Motor neuron (in vitro differentiated cells): Measurements from ENCODE around the gene AGL. TPM values are rescaled to one million over a fixed set of nuclear protein-coding genes. Genes with fewer than 3 reads are reported as not detected.
A peak's percentile ranks its signal among the peaks of the same experiment; 100 is the strongest.

Experiments
- ATAC-seq, 8 experiments: fragments of 200-7000 bp; cut with Tn5 transposase; replicated peaks in 6 of 8; 2 replicates each; pipeline ENCODE4 v1.8.0; 2021; ENCODE audit warnings: mild to moderate bottlenecking in 8 of 8, moderate library complexity in 8 of 8
- H3K27ac ChIP-seq, 2 donors: fragments of 250-450 bp; sonication (Bioruptor Pico); 2 replicates each; pipeline ENCODE4 v1.9.0; 2021; ENCODE audit warnings: antibody characterized with exemption in 2 of 2, mild to moderate bottlenecking in 2 of 2, moderate library complexity in 1 of 2
- H3K4me1 ChIP-seq, 2 donors: fragments of 250-450 bp; sonication (Bioruptor Pico); replicated peaks in 1 of 2; 2 replicates each; pipeline ENCODE4 v1.6.1; 2021; ENCODE audit warnings: antibody characterized with exemption in 2 of 2, mild to moderate bottlenecking in 2 of 2, moderate library complexity in 1 of 2
- H3K4me3 ChIP-seq, 5 donors: fragments of 250-450 bp; sonication (Bioruptor Pico); 2 replicates each; pipeline ENCODE4 v1.9.0; 2021; ENCODE audit warnings: antibody characterized with exemption in 5 of 5, mild to moderate bottlenecking in 5 of 5, moderate library complexity in 4 of 5
- WGBS, 10 experiments: fragments of 450-650 bp; shearing (Covaris generic); methylation state at CpG; one replicate each; pipeline ENCODE4 v1.0.0; 2022; 5-methylcytosine and 5-hydroxymethylcytosine counted together
- in situ Hi-C, 9 experiments: fragments of 400-800 bp; cut with MboI; loops; one replicate each; pipeline ENCODE4 v1.15.0; 2021; ENCODE audit warnings: low sequenced_read_pairs in 9 of 9, low pct_unique_long_range_greater_than_20kb in 2 of 9; ENCODE audit not compliant: unreplicated experiment in 9 of 9
- total RNA-seq, 8 experiments: library from RNA; unstranded; fragments of 300-600 nt; gene quantifications; 2 replicates each; pipeline versions ENCODE4 v1.2.3 to v1.2.4, GENCODE V29; 2022

Gene AGL
- total RNA-seq, 8 experiments from 2014 or later, result 13.3 to 40.7 (median 14.0) TPM

- Histone ChIP-seq H3K4me1 (no peaks in the 10 kb centered on the region), H3K4me3 (no peak overlapping the region), H3K27ac (no peak overlapping the region)
- WGBS, 10 experiments, result 48 to 100% (median 88%) methylated on average over 1 to 3 of the region's 3 CpGs
- no peak for ATAC-seq
- in situ Hi-C loops, result no loop called here
These were observed 67.1 kb downstream of the AGL start for GRCh38 chr1:99917214-99917613.

GRCh38 chr1:99919220-99919619 lies 69.1 kb downstream of the AGL start:
- ATAC-seq, result no peak
- H3K27ac ChIP-seq, result no peak overlapping the region
- 75 to 100% (median 100%) methylated on average over 1 of the region's 1 CpG; no CpG with 5 or more reads in 2 of the 10 experiments for WGBS, 10 experiments
- no peak overlapping the region for H3K4me3 ChIP-seq
- in situ Hi-C loops, result no loop called here
- H3K4me1 ChIP-seq, result no peaks in the 10 kb centered on the region

GRCh38 chr1:99934801-99935200 lies 84.6 kb downstream of the AGL start:
- no peak overlapping the region for H3K27ac ChIP-seq
- in situ Hi-C loops, result no loop called here

GRCh38 chr1:99935534-99935933 lies 85.4 kb downstream of the AGL start:
- WGBS, 10 experiments, result 18 to 94% (median 66%) methylated on average over 1 of the region's 1 CpG; no CpG with 5 or more reads in 2 of the 10 experiments
- H3K4me3 ChIP-seq, result no peak overlapping the region
- in situ Hi-C loops, result no loop called here
- no peak for ATAC-seq
- no peak overlapping the region for H3K27ac ChIP-seq
- no peaks in the 10 kb centered on the region for H3K4me1 ChIP-seq

More at GRCh38 chr1:99934801-99935200, 84.6 kb downstream of the AGL start:
- Histone ChIP-seq H3K4me1 (no peaks in the 10 kb centered on the region), H3K4me3 (no peak overlapping the region)
- no peak for ATAC-seq

GRCh38 chr1:99936071-99936470 lies 85.9 kb downstream of the AGL start:
- in situ Hi-C loops, result no loop called here
- Histone ChIP-seq H3K4me1 (no peaks in the 10 kb centered on the region), H3K4me3 (no peak overlapping the region), H3K27ac (no peak overlapping the region)
- WGBS, 10 experiments, result 85 to 94% (median 89%) methylated on average over 2 to 3 of the region's 3 CpGs; no CpG with 5 or more reads in 6 of the 10 experiments
- ATAC-seq, result no peak

- in situ Hi-C loops, result no loop called here
- H3K4me1 ChIP-seq, result no peaks in the 10 kb centered on the region
These were observed 92.6 kb downstream of the AGL start for GRCh38 chr1:99942723-99943122.

GRCh38 chr1:99943223-99943794 lies 93.1 kb downstream of the AGL start:
- Histone ChIP-seq H3K4me1 (no peaks in the 10 kb centered on the region), H3K4me3 (no peak overlapping the region), H3K27ac (no peak overlapping the region)
- WGBS, 10 experiments, result 0 to 86% (median 77%) methylated on average over 1 to 7 of the region's 7 CpGs; no CpG with 5 or more reads in 2 of the 10 experiments
- peak in 2 of 8 experiments; percentile 70 to 91 for ATAC-seq
- in situ Hi-C loops, result no loop called here

More at GRCh38 chr1:99942723-99943122, 92.6 kb downstream of the AGL start:
- H3K27ac ChIP-seq, result no peak overlapping the region
- no peak for ATAC-seq
- no peak overlapping the region for H3K4me3 ChIP-seq
- WGBS, 10 experiments, result 56 to 100% (median 91%) methylated on average over 1 of the region's 1 CpG; no CpG with 5 or more reads in 1 of the 10 experiments

- Histone ChIP-seq H3K4me1 (no peaks in the 10 kb centered on the region), H3K27ac (no peak overlapping the region), H3K4me3 (no peak overlapping the region)
- in situ Hi-C loops, result no loop called here
- ATAC-seq, result peak in 2 of 8 experiments; percentile 22 to 51
- 40 to 100% (median 100%) methylated on average over 1 of the region's 1 CpG; no CpG with 5 or more reads in 2 of the 10 experiments for WGBS, 10 experiments
These were observed 94.0 kb downstream of the AGL start for GRCh38 chr1:99944192-99944591.

- Histone ChIP-seq H3K27ac (no peak overlapping the region), H3K4me3 (no peak overlapping the region), H3K4me1 (no peaks in the 10 kb centered on the region)
- WGBS, 10 experiments, result 40 to 100% (median 88%) methylated on average over 1 of the region's 1 CpG; no CpG with 5 or more reads in 3 of the 10 experiments
- ATAC-seq, result no peak
- in situ Hi-C loops, result no loop called here
These were observed 95.0 kb downstream of the AGL start for GRCh38 chr1:99945174-99945573.

- Histone ChIP-seq H3K27ac (no peak overlapping the region), H3K4me1 (no peaks in the 10 kb centered on the region), H3K4me3 (no peak overlapping the region)
- WGBS, 10 experiments, result 38 to 96% (median 85%) methylated on average over 1 to 3 of the region's 3 CpGs
- ATAC-seq, result no peak
- in situ Hi-C loops, result no loop called here
These were observed 100.3 kb downstream of the AGL start for GRCh38 chr1:99950486-99950885.

GRCh38 chr1:99952522-99952921 lies 102.4 kb downstream of the AGL start:
- in situ Hi-C loops, result no loop called here
- H3K4me1 ChIP-seq, result no peaks in the 10 kb centered on the region
- H3K27ac ChIP-seq, result no peak overlapping the region
- 0 to 88% (median 46%) methylated on average over 1 of the region's 1 CpG; no CpG with 5 or more reads in 2 of the 10 experiments for WGBS, 10 experiments
- no peak overlapping the region for H3K4me3 ChIP-seq
- no peak for ATAC-seq

GRCh38 chr1:99955375-99955774 lies 105.2 kb downstream of the AGL start:
- in situ Hi-C loops, result no loop called here
- WGBS, 10 experiments, result 43 to 92% (median 81%) methylated on average over 2 to 3 of the region's 3 CpGs; no CpG with 5 or more reads in 1 of the 10 experiments
- no peak for ATAC-seq
- H3K27ac ChIP-seq, result no peak overlapping the region
- no peaks in the 10 kb centered on the region for H3K4me1 ChIP-seq
- no peak overlapping the region for H3K4me3 ChIP-seq

GRCh38 chr1:99956755-99957154 lies 106.6 kb downstream of the AGL start:
- in situ Hi-C loops, result no loop called here

GRCh38 chr1:99957818-99958217 lies 107.7 kb downstream of the AGL start:
- Histone ChIP-seq H3K27ac (no peak overlapping the region), H3K4me3 (no peak overlapping the region), H3K4me1 (no peaks in the 10 kb centered on the region)
- in situ Hi-C loops, result no loop called here
- ATAC-seq, result no peak
- 63 to 100% (median 100%) methylated on average over 1 of the region's 1 CpG; no CpG with 5 or more reads in 3 of the 10 experiments for WGBS, 10 experiments

More at GRCh38 chr1:99956755-99957154, 106.6 kb downstream of the AGL start:
- Histone ChIP-seq H3K27ac (no peak overlapping the region), H3K4me3 (no peak overlapping the region), H3K4me1 (no peaks in the 10 kb centered on the region)
- WGBS, 10 experiments, result 0 to 79% (median 51%) methylated on average over 2 of the region's 2 CpGs
- peak in 1 of 8 experiments; percentile 35 for ATAC-seq
